Peyer's patch (tissue), 4 donors: ENCODE data around the gene RALGPS1. TPM values are rescaled to one million over a fixed set of nuclear protein-coding genes. Genes with fewer than 3 reads are reported as not detected.

ENCODE experiments used
- DNase-seq, 3 donors: peaks; one replicate each; pipeline ENCODE4 v3.0.0-alpha.2; 2017 to 2019
- H3K27ac ChIP-seq, 4 donors: fragments of 200-600 bp; sonication (generic); one replicate each; pipeline ENCODE4 v1.5.1; 2016 to 2019
- H3K27me3 ChIP-seq, 2 donors: fragments of 200-600 bp; sonication (generic); one replicate each; pipeline ENCODE4 v1.5.1; 2019
- H3K36me3 ChIP-seq, 3 donors: fragments of 200-600 bp; sonication (generic); one replicate each; pipeline ENCODE4 v1.5.1; 2016 to 2019
- H3K4me1 ChIP-seq, 4 donors: fragments of 200-600 bp; sonication (generic); one replicate each; pipeline ENCODE4 v1.5.1; 2016 to 2019
- H3K4me3 ChIP-seq, 4 donors: fragments of 200-600 bp; sonication (generic); 1 replicate in 3 of 4; 2 replicates in 1 of 4; pipeline ENCODE4 v1.5.1; 2016 to 2019; ENCODE audit warnings: mild to moderate bottlenecking in 1 of 4
- H3K9me3 ChIP-seq, 4 donors: fragments of 200-600 bp; sonication (generic); one replicate each; pipeline ENCODE4 v1.5.1; 2016 to 2019; ENCODE audit warnings: mild to moderate bottlenecking in 1 of 4
- POLR2A ChIP-seq, 2 donors: fragments of 450-650 bp; IDR thresholded peaks; one replicate each; pipeline ENCODE4 v1.5.1; 2017; ENCODE audit warnings: antibody characterized with exemption in 2 of 2, mild to moderate bottlenecking in 2 of 2, moderate library complexity in 2 of 2
- total RNA-seq, 4 donors: library from RNA; depleted of rRNA; stranded (reverse); fragments of >200 nt; gene quantifications; one replicate each; pipeline ENCODE4 v1.1.0, GENCODE V29; 2016
- TF ChIP-seq, protein P1 (sequence below), 6 experiments: fragments of 450-650 bp in 4 of 6; fragments of 200-600 bp in 2 of 6; sonication (generic) in 1 of 6; IDR thresholded peaks; one replicate each; pipeline ENCODE4 v1.5.1; 2017 to 2019; ENCODE audit warnings: antibody characterized with exemption in 6 of 6, mild to moderate bottlenecking in 3 of 6, moderate library complexity in 1 of 6

RALGPS1 gene
- total RNA-seq, 4 donors from 2014 or later, result 38.8 to 158 (median 141) TPM

DNA sequence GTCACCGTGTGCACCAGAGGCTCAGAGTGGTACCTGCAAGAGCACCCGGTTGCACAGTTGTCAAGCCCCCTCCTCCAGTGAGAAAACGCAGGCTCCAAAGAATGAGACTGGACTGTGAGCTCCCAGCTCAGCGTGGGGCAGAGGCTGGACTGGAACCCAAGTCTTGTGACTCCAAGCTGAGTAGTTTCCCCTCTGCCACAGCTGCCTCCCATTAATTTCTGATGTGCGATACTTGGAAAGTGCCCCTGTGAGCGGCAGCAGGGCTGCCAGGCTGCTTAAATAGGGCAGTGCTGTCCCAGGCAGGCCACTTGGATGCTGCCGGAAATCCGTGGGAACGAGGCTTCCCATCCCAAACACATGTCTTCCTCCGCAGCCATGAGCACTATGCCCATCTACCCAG, 270.1 kb downstream of the RALGPS1 start:
- Histone ChIP-seq H3K36me3 (no peaks in the 10 kb centered on the region), H3K27ac (peak overlapping the region in 3 of 4 donors; percentile 31 to 89 (median 81)), H3K4me1 (peaks cover 0 to 30% (median 2%) of the 10 kb centered on the region in 4 donors), H3K4me3 (no peak overlapping the region), H3K9me3 (no peaks in the 10 kb centered on the region), H3K27me3 (no peaks in the 10 kb centered on the region)
- no peak for TF ChIP-seq POLR2A (IDR thresholded peaks at IDR 0.05)
- TF ChIP-seq, protein P1, sequence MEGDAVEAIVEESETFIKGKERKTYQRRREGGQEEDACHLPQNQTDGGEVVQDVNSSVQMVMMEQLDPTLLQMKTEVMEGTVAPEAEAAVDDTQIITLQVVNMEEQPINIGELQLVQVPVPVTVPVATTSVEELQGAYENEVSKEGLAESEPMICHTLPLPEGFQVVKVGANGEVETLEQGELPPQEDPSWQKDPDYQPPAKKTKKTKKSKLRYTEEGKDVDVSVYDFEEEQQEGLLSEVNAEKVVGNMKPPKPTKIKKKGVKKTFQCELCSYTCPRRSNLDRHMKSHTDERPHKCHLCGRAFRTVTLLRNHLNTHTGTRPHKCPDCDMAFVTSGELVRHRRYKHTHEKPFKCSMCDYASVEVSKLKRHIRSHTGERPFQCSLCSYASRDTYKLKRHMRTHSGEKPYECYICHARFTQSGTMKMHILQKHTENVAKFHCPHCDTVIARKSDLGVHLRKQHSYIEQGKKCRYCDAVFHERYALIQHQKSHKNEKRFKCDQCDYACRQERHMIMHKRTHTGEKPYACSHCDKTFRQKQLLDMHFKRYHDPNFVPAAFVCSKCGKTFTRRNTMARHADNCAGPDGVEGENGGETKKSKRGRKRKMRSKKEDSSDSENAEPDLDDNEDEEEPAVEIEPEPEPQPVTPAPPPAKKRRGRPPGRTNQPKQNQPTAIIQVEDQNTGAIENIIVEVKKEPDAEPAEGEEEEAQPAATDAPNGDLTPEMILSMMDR (IDR thresholded peaks at IDR 0.05), result no peak
- DNase-seq, result peak in 2 of 3 donors; percentile 29 to 34

- Histone ChIP-seq H3K9me3 (no peaks in the 10 kb centered on the region), H3K36me3 (no peaks in the 10 kb centered on the region), H3K27me3 (no peaks in the 10 kb centered on the region), H3K4me1 (peaks cover 0 to 30% (median 2%) of the 10 kb centered on the region in 4 donors), H3K4me3 (no peak overlapping the region), H3K27ac (peak overlapping the region in 3 of 4 donors; percentile 27 to 89 (median 81))
- peak in 2 of 3 donors; percentile 14 to 27 for DNase-seq
- TF ChIP-seq POLR2A (IDR thresholded peaks at IDR 0.05), result no peak
- TF ChIP-seq, protein P1 (IDR thresholded peaks at IDR 0.05), result no peak
Measured at GRCh38 chr9:127185181-127185580, 270.6 kb downstream of the RALGPS1 start.

DNA sequence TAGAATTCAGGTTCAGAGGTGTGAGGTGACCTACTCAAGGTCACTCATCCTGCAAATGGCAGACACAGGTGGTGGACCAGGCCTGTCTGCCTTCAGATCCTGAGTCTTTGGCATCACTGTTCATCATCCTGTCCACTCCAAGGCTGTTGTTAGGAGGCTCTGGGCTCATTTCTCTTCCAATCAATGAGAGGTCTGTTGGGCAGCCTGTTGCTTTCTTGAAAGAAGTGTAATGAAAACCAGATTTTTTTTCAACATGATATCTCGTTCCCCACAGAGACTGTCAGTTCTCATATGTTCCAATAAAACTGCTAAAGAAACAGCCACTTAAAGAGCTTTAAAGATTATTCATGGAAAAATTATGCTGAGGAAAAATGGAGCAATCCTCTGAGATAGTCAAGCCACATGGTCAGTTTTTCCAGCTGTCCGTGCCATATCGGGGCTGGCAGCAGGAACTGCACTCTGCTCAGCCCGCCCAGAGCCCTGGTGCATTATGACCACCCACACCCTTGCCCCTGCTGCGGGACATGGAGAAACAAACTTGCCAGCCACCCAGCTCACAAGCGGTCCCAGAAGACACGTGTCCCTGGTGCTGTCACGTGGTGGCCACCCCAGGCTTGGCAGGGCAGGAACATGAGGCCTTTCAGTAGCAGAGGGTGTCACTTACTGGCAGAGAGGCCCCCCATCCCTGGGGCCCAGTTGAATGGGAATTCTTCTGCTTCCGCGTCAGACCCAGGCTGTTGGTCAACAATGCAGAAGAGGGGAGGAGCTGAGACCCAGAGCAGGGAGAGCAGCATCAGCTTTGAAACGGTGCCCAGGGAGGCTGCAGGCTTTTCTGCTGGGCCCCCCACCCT, 271.6 kb downstream of the RALGPS1 start:
- no peaks in the 10 kb centered on the region for H3K27me3 ChIP-seq
- no peak overlapping the region for H3K4me3 ChIP-seq
- no peaks in the 10 kb centered on the region for H3K36me3 ChIP-seq
- DNase-seq, result peak; percentile 22 to 77 (median 58)
- peaks cover 0 to 30% (median 2%) of the 10 kb centered on the region in 4 donors for H3K4me1 ChIP-seq
- no peaks in the 10 kb centered on the region for H3K9me3 ChIP-seq
- no peak for TF ChIP-seq POLR2A (IDR thresholded peaks at IDR 0.05)
- TF ChIP-seq, protein P1 (IDR thresholded peaks at IDR 0.05), result no peak
- peak overlapping the region; percentile 58 to 89 (median 78) for H3K27ac ChIP-seq

- peaks cover 0 to 30% (median 2%) of the 10 kb centered on the region in 4 donors for H3K4me1 ChIP-seq
- no peak for DNase-seq
- H3K4me3 ChIP-seq, result no peak overlapping the region
Measured at GRCh38 chr9:127186806-127187205, 272.2 kb downstream of the RALGPS1 start.

GRCh38 chr9:127187231-127187956, 272.8 kb downstream of the RALGPS1 start:
- H3K27me3 ChIP-seq, result no peaks in the 10 kb centered on the region
- no peaks in the 10 kb centered on the region for H3K9me3 ChIP-seq
- H3K4me3 ChIP-seq, result no peak overlapping the region
- H3K4me1 ChIP-seq, result peaks cover 0 to 30% (median 2%) of the 10 kb centered on the region in 4 donors
- H3K36me3 ChIP-seq, result no peaks in the 10 kb centered on the region
- peak; percentile 19 to 69 (median 33) for DNase-seq
- TF ChIP-seq, protein P1 (IDR thresholded peaks at IDR 0.05), result no peak
- no peak for TF ChIP-seq POLR2A (IDR thresholded peaks at IDR 0.05)
- H3K27ac ChIP-seq, result peak overlapping the region; percentile 58 to 89 (median 78)

More at GRCh38 chr9:127186806-127187205, 272.2 kb downstream of the RALGPS1 start:
- H3K36me3 ChIP-seq, result no peaks in the 10 kb centered on the region
- H3K27me3 ChIP-seq, result no peaks in the 10 kb centered on the region
- H3K9me3 ChIP-seq, result no peaks in the 10 kb centered on the region
- peak overlapping the region; percentile 58 to 89 (median 78) for H3K27ac ChIP-seq
- TF ChIP-seq, protein P1 (IDR thresholded peaks at IDR 0.05), result no peak
- TF ChIP-seq POLR2A (IDR thresholded peaks at IDR 0.05), result no peak
